Motor neuron (in vitro differentiated cells): Measurements from ENCODE around the gene TAGLN2. TPM values are rescaled to one million over a fixed set of nuclear protein-coding genes. Genes with fewer than 3 reads are reported as not detected.

Experiments
- ATAC-seq, 8 experiments: fragments of 200-7000 bp; cut with Tn5 transposase; replicated peaks in 6 of 8; 2 replicates each; pipeline ENCODE4 v1.8.0; 2021; ENCODE audit warnings: mild to moderate bottlenecking in 8 of 8, moderate library complexity in 8 of 8
- H3K27ac ChIP-seq, 2 donors: fragments of 250-450 bp; sonication (Bioruptor Pico); 2 replicates each; pipeline ENCODE4 v1.9.0; 2021; ENCODE audit warnings: antibody characterized with exemption in 2 of 2, mild to moderate bottlenecking in 2 of 2, moderate library complexity in 1 of 2
- H3K4me1 ChIP-seq, 2 donors: fragments of 250-450 bp; sonication (Bioruptor Pico); replicated peaks in 1 of 2; 2 replicates each; pipeline ENCODE4 v1.6.1; 2021; ENCODE audit warnings: antibody characterized with exemption in 2 of 2, mild to moderate bottlenecking in 2 of 2, moderate library complexity in 1 of 2
- H3K4me3 ChIP-seq, 5 donors: fragments of 250-450 bp; sonication (Bioruptor Pico); 2 replicates each; pipeline ENCODE4 v1.9.0; 2021; ENCODE audit warnings: antibody characterized with exemption in 5 of 5, mild to moderate bottlenecking in 5 of 5, moderate library complexity in 4 of 5
- WGBS, 10 experiments: fragments of 450-650 bp; shearing (Covaris generic); methylation state at CpG; one replicate each; pipeline ENCODE4 v1.0.0; 2022; 5-methylcytosine and 5-hydroxymethylcytosine counted together
- in situ Hi-C, 9 experiments: fragments of 400-800 bp; cut with MboI; loops; one replicate each; pipeline ENCODE4 v1.15.0; 2021; ENCODE audit warnings: low sequenced_read_pairs in 9 of 9, low pct_unique_long_range_greater_than_20kb in 2 of 9; ENCODE audit not compliant: unreplicated experiment in 9 of 9
- total RNA-seq, 8 experiments: library from RNA; unstranded; fragments of 300-600 nt; gene quantifications; 2 replicates each; pipeline versions ENCODE4 v1.2.3 to v1.2.4, GENCODE V29; 2022

TAGLN2 gene
- total RNA-seq, 8 experiments from 2014 or later: 9.4 to 296 (median 93.0) TPM

DNA sequence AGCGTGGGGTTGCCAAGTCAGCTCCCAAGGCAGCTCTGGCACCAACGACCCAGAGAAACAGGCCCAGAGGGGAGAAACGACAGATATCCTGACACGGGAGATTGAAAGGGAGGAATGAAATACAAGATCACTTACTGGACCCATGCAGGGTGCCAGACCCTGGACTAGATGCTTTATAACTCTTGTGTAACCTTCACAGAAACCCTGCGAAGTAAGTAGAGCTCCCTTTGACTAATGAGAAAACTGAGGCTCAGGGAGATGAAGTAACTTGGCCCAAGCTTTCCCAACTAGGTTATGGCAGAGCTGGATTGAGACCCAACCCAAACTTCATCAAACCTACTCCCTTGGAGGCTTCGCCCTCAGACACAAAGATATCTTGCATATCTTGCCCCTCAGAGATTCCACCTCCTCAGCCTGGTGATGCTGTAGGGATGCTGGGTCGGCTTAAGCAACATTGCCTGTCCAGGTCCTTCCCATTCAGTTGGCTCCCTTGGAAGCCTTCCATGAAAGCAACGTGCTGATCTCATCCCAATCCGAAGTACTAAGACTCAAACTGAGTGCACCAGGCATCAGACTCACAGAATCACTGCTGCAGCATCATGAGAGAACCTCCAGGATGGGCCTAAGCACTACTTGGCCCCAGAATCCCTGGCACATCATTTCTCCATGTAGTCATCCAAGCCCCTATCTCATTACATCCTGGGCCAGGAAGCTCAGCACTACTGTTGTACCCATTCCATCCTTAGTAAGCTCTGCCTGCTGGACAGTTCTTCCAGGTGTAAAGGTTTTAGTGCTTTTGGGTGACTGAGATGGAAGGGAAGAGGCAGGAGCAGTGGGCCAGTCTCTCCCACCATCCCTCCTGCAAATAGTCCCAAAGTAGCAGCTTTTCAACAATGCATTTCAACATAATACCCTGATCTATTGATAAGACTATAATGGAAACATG lies 21.2 kb upstream of the TAGLN2 start:
- peak overlapping the region in 2 of 5 donors; percentile 55 to 59 for H3K4me3 ChIP-seq
- WGBS, 10 experiments: 20 to 100% (median 80%) methylated on average over 1 to 8 of the region's 9 CpGs
- ATAC-seq: no peak
- in situ Hi-C loops: loop anchor here in 3 of 9 experiments (25.0 kb wide), 3 partner anchors 141 to 291 kb away; partner anchors contain the start of genes IGSF8 (in 2 of the 3), KCNJ9 (in 2 of the 3) and DUSP23 (in 1 of the 3)
- H3K4me1 ChIP-seq: peaks cover 33 to 36% of the 10 kb centered on the region in 2 donors
- H3K27ac ChIP-seq: no peak overlapping the region

- H3K4me3 ChIP-seq: peak within 1 kb of the TSS; percentile 43 to 59 (median 52)
- peak; percentile 90 to 98 (median 92) for ATAC-seq
- in situ Hi-C loops: loop anchor here in 3 of 9 experiments (25.0 kb wide), 3 partner anchors 142 to 292 kb away; partner anchors contain the start of genes IGSF8 (in 2 of the 3), KCNJ9 (in 2 of the 3) and DUSP23 (in 1 of the 3)
- H3K27ac ChIP-seq: no peak within 1 kb of the TSS
- 0 to 21% (median 5%) methylated on average over 5 to 9 of the region's 58 CpGs; no CpG with 5 or more reads in 6 of the 10 experiments for WGBS, 10 experiments
- H3K4me1 ChIP-seq: peaks cover 41 to 44% of the 10 kb centered on the region in 2 donors
These were observed 20.4 kb upstream of the TAGLN2 start, which contains the start of gene IGSF9 for GRCh38 chr1:159945483-159946241. IGSF9 (minus strand) TSS chr1:159945613; CDS start chr1:159943454, 2,159 bp downstream.

GRCh38 chr1:159944623-159945455 lies 19.5 kb upstream of the TAGLN2 start:
- no peak overlapping the region for H3K27ac ChIP-seq
- peaks cover 45 to 48% of the 10 kb centered on the region in 2 donors for H3K4me1 ChIP-seq
- peak overlapping the region; percentile 43 to 59 (median 52) for H3K4me3 ChIP-seq
- no peak for ATAC-seq
- in situ Hi-C loops: loop anchor here in 3 of 9 experiments (25.0 kb wide), 3 partner anchors 142 to 292 kb away; partner anchors contain the start of genes IGSF8 (in 2 of the 3), KCNJ9 (in 2 of the 3) and DUSP23 (in 1 of the 3)
- 0 to 55% (median 25%) methylated on average over 1 to 11 of the region's 11 CpGs; no CpG with 5 or more reads in 3 of the 10 experiments for WGBS, 10 experiments

- H3K27ac ChIP-seq: no peak overlapping the region
- peaks cover 45 to 48% of the 10 kb centered on the region in 2 donors for H3K4me1 ChIP-seq
- in situ Hi-C loops: loop anchor here in 3 of 9 experiments (25.0 kb wide), 3 partner anchors 143 to 293 kb away; partner anchors contain the start of genes IGSF8 (in 2 of the 3), KCNJ9 (in 2 of the 3) and DUSP23 (in 1 of the 3)
- H3K4me3 ChIP-seq: peak overlapping the region in 3 of 5 donors; percentile 43 to 55 (median 52)
- no peak for ATAC-seq
- 78 to 100% (median 83%) methylated on average over 1 to 9 of the region's 9 CpGs; no CpG with 5 or more reads in 4 of the 10 experiments for WGBS, 10 experiments
These were observed 18.8 kb upstream of the TAGLN2 start for GRCh38 chr1:159943908-159944622.

DNA sequence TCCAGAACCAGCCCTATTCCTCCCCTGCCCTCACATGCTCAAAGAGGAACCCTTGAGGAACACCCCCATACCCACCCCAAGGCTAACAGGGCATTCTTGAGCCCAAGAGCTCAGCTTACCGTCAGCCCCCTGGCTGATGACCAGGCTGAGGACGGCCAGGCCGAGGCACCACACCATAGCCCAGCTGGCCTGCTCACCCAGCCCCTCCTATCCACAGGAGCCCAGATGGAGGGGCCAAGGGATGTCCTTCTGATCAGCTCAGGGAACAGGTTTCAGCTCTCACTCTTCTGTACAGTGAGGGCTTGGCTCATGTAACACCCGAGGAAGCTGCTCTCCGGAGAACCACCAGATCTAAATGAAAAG lies 18.0 kb upstream of the TAGLN2 start:
- H3K4me1 ChIP-seq: peaks cover 45 to 49% of the 10 kb centered on the region in 2 donors
- WGBS, 10 experiments: 35 to 95% methylated on average over 4 to 5 of the region's 5 CpGs; no CpG with 5 or more reads in 8 of the 10 experiments
- H3K27ac ChIP-seq: no peak overlapping the region
- in situ Hi-C loops: loop anchor here in 3 of 9 experiments (25.0 kb wide), 3 partner anchors 144 to 294 kb away; partner anchors contain the start of genes IGSF8 (in 2 of the 3), KCNJ9 (in 2 of the 3) and DUSP23 (in 1 of the 3)
- H3K4me3 ChIP-seq: no peak overlapping the region
- ATAC-seq: no peak

- in situ Hi-C loops: loop anchor here in 3 of 9 experiments (25.0 kb wide), 3 partner anchors 145 to 295 kb away; partner anchors contain the start of genes IGSF8 (in 2 of the 3), KCNJ9 (in 2 of the 3) and DUSP23 (in 1 of the 3)
These were observed 17.4 kb upstream of the TAGLN2 start for GRCh38 chr1:159942632-159943277.

GRCh38 chr1:159941591-159942560 lies 16.6 kb upstream of the TAGLN2 start:
- in situ Hi-C loops: loop anchor here in 3 of 9 experiments (25.0 kb wide), 3 partner anchors 145 to 295 kb away; partner anchors contain the start of genes IGSF8 (in 2 of the 3), KCNJ9 (in 2 of the 3) and DUSP23 (in 1 of the 3)
- Histone ChIP-seq H3K4me1 (peaks cover 58 to 63% of the 10 kb centered on the region in 2 donors), H3K4me3 (peak overlapping the region in 2 of 5 donors; percentile 2 to 15), H3K27ac (peak overlapping the region; percentile 67 to 68)
- ATAC-seq: peak in 5 of 8 experiments; percentile 7 to 30 (median 18)
- 39 to 100% (median 73%) methylated on average over 1 to 10 of the region's 15 CpGs; no CpG with 5 or more reads in 2 of the 10 experiments for WGBS, 10 experiments

More at GRCh38 chr1:159942632-159943277, 17.4 kb upstream of the TAGLN2 start:
- H3K4me1 ChIP-seq: peaks cover 49 to 54% of the 10 kb centered on the region in 2 donors
- WGBS, 10 experiments: 64 to 100% (median 76%) methylated on average over 1 to 5 of the region's 15 CpGs; no CpG with 5 or more reads in 5 of the 10 experiments
- H3K27ac ChIP-seq: peak overlapping the region in 1 of 2 donors; percentile 68
- no peak for ATAC-seq
- H3K4me3 ChIP-seq: no peak overlapping the region

- Histone ChIP-seq H3K27ac (peak overlapping the region; percentile 67 to 68), H3K4me3 (peak overlapping the region in 2 of 5 donors; percentile 2 to 15), H3K4me1 (peaks cover 62 to 66% of the 10 kb centered on the region in 2 donors)
- peak in 5 of 8 experiments; percentile 36 to 62 (median 57) for ATAC-seq
- 0 to 80% (median 3%) methylated on average over 1 to 4 of the region's 5 CpGs; no CpG with 5 or more reads in 4 of the 10 experiments for WGBS, 10 experiments
- in situ Hi-C loops: loop anchor here in 3 of 9 experiments (25.0 kb wide), 3 partner anchors 146 to 296 kb away; partner anchors contain the start of genes IGSF8 (in 2 of the 3), KCNJ9 (in 2 of the 3) and DUSP23 (in 1 of the 3)
These were observed 15.8 kb upstream of the TAGLN2 start for GRCh38 chr1:159941141-159941540.

DNA sequence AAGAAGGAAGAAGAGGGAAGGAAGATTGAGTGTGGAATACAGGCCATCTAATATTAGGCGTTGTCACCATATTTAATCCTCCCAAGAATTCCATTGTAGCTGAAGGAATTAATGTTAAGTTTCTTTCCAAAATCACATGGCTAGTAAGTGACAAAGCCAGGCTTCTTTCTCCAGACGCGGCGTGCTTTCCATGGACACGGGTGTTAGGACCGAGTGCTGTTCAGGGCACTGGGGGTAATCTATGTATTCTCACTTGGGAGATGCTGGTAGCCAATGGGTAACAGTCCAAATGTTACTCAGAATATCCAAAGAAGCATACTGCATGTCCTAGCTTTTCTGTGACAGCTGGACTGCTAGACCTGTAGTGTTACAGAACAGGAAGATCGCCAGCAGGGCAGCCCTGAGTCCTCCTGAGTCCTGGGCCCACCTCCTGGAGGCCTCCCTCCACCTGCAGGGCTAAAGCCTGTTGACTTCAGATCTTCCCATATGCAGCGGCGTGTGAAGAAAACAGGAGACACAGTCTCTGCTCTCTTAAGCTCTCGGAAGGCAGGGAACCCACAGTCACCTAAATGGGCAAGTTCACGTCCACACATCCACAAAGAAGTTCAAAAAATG lies 14.8 kb upstream of the TAGLN2 start:
- Histone ChIP-seq H3K4me1 (peaks cover 62% of the 10 kb centered on the region in 2 donors), H3K27ac (peak overlapping the region in 1 of 2 donors; percentile 10), H3K4me3 (no peak overlapping the region)
- WGBS, 10 experiments: 40 to 100% (median 95%) methylated on average over 1 to 11 of the region's 11 CpGs; no CpG with 5 or more reads in 2 of the 10 experiments
- ATAC-seq: no peak
- in situ Hi-C loops: loop anchor here in 3 of 9 experiments (25.0 kb wide), 3 partner anchors 147 to 297 kb away; partner anchors contain the start of genes IGSF8 (in 2 of the 3), KCNJ9 (in 2 of the 3) and DUSP23 (in 1 of the 3)
